HEK293T (cell line): Measurements from ENCODE around the gene SERPINE1.

ENCODE experiments used
- ARNT ChIP-seq: fragments of 450-650 bp; IDR thresholded peaks from 2 replicates; pipeline ENCODE4 v1.6.1; 2017; ENCODE audit warnings: mild to moderate bottlenecking
- BHLHE40 ChIP-seq: fragments of 450-650 bp; IDR thresholded peaks from 2 replicates; pipeline ENCODE4 v1.6.1; 2016; ENCODE audit warnings: mild to moderate bottlenecking, moderate library complexity, borderline replicate concordance
- CTBP1 ChIP-seq: fragments of 450-650 bp; IDR thresholded peaks from 2 replicates; pipeline ENCODE4 v1.6.1; 2016; ENCODE audit warnings: borderline replicate concordance
- FOXA1 ChIP-seq: fragments of 450-650 bp; IDR thresholded peaks from 2 replicates; pipeline ENCODE4 v1.6.1; 2016; ENCODE audit warnings: mild to moderate bottlenecking
- FOXM1 ChIP-seq: fragments of 450-650 bp; IDR thresholded peaks from 2 replicates; pipeline ENCODE4 v1.6.1; 2017; ENCODE audit warnings: mild to moderate bottlenecking, borderline replicate concordance
- HDGF ChIP-seq: fragments of 450-650 bp; IDR thresholded peaks from 2 replicates; pipeline ENCODE4 v1.6.1; 2017; ENCODE audit warnings: antibody characterized with exemption, borderline replicate concordance
- NFRKB ChIP-seq: fragments of 450-650 bp; IDR thresholded peaks from 2 replicates; pipeline ENCODE4 v1.6.1; 2016; ENCODE audit warnings: mild to moderate bottlenecking, moderate library complexity

DNA sequence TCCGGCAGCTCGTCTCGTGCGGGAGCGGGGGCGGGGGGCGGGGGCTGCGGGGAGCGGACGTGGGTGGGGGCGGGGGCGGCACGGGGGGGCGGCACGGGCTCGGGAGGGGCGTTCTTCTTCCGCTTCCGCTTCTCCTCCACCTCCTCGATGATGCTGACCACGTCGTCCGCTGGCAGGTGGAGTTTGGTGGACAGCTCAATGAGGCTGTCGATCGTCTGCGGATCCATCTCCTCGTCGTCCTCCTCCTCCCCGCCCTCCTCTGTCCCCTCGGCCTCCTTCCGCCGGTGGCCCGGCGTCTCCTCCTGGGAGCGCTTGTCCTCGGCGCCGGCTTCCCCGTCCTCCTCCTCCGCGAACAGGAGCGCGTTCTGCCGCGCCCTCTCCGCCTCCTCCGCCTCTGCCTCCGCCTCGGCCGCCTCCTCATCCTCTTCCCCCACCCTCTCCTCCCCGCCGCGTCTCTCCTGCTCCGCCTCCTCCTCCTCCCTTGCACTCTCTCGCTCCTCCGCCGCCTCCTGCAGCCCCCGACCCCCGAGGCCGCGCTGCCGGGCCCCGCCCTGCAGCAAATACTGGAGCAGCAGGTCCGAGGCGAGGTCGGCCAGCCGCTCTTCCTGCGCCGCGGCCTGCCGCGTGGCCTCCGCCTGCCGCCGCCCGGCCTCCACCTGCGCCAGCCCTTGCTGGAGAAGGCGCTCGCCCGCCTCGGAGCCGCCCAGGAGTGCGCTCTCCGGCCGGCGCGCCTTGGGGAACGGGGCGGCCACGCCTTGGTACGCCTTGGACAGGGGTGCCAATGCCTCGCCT is 36.6 kb downstream of the SERPINE1 start:
- TF ChIP-seq ARNT (no peak), BHLHE40 (no peak), FOXA1 (no peak), CTBP1 (peak; percentile 51; the same call in 1 of the 2 replicates), FOXM1 (no peak), HDGF (no peak), NFRKB (no peak)
